Activated CD8-positive, alpha-beta T cell treated with anti-CD3 and anti-CD28 coated beads, Interleukin-2, amount 10 ng/mL, durations not matched to agents 7 days and 5 days (primary cell): ENCODE results near the gene MCFD2. TPM values are rescaled to one million over a fixed set of nuclear protein-coding genes. Genes with fewer than 3 reads are reported as not detected.
"Not testable (repeated sequence)": the region's sequence is repeated elsewhere in the genome, so short reads cannot be mapped to it uniquely, and the experiment has no call there.

Source experiments
- ATAC-seq: fragments of 150-1000 bp; cut with Tn5 transposase; one replicate; pipeline ENCODE4 v1.10.0; 2021; ENCODE audit warnings: moderate library complexity
- CTCF ChIA-PET: fragments of 350-600 bp; sonication (Branson Sonifier 250); formaldehyde crosslinking; loops from one replicate; lab custom pipeline; 2021; ENCODE audit warnings: antibody characterized with exemption; lab: Charles Lee
- POLR2A ChIA-PET: fragments of 350-600 bp; sonication (Branson Sonifier 250); formaldehyde crosslinking; loops from one replicate; lab custom pipeline; 2021; ENCODE audit warnings: antibody characterized with exemption; lab: Charles Lee
- DNase-seq: peaks from one replicate; pipeline ENCODE4 v3.0.0-alpha.2; 2020
- H3K27ac Mint-ChIP-seq: one replicate; pipeline ENCODE4 v1.8.0; 2021; ENCODE audit warnings: mild to moderate bottlenecking, mixed read lengths
- H3K27me3 Mint-ChIP-seq: one replicate; pipeline ENCODE4 v1.8.0; 2021; ENCODE audit warnings: low read depth, mixed read lengths
- H3K36me3 Mint-ChIP-seq: one replicate; pipeline ENCODE4 v1.8.0; 2021; ENCODE audit warnings: low read depth, mixed read lengths
- H3K4me1 Mint-ChIP-seq: one replicate; pipeline ENCODE4 v1.8.0; 2021; ENCODE audit warnings: low read depth, mixed read lengths
- H3K4me3 Mint-ChIP-seq: one replicate; pipeline ENCODE4 v1.8.0; 2021; ENCODE audit warnings: mild to moderate bottlenecking, mixed read lengths
- H3K9me3 Mint-ChIP-seq: one replicate; pipeline ENCODE4 v1.8.0; 2022; ENCODE audit warnings: mixed read lengths; ENCODE audit not compliant: insufficient read depth
- total RNA-seq, 2 experiments: library from RNA; stranded (reverse); gene quantifications; one replicate each; pipeline ENCODE4 v1.2.3, GENCODE V29; 2021

The MCFD2 gene
- total RNA-seq, 2 experiments from 2014 or later, result 41.7 to 44.3 TPM

- ATAC-seq (peak; percentile 86), DNase-seq (peak; percentile 83)
- Mint-ChIP-seq H3K4me1 (peaks cover 48% of the 10 kb centered on the region), H3K27me3 (no peaks in the 10 kb centered on the region), H3K4me3 (peak overlapping the region; percentile 85), H3K27ac (peak overlapping the region; percentile 37), H3K36me3 (peaks cover 20% of the 10 kb centered on the region), H3K9me3 (no peaks in the 10 kb centered on the region)
- POLR2A ChIA-PET, result interaction anchor here (1.0 kb wide), 1 partner anchor 12 kb away, joined by 4 read pairs; no protein-coding TSS in a partner anchor
- CTCF ChIA-PET, result interaction anchor here (0.8 to 5.3 kb wide), 3 partner anchors 13 to 74 kb away, joined by 3 to 48 read pairs (median 3); no protein-coding TSS in a partner anchor
Observed at GRCh38 chr2:46915811-46916630, 415 bp upstream of the MCFD2 start.

- POLR2A ChIA-PET, result no interaction called here
- Mint-ChIP-seq H3K27me3 (no peaks in the 10 kb centered on the region), H3K4me1 (peaks cover 54% of the 10 kb centered on the region), H3K4me3 (peak overlapping the region; percentile 85), H3K27ac (peak overlapping the region; percentile 81), H3K36me3 (peaks cover 27% of the 10 kb centered on the region), H3K9me3 (no peaks in the 10 kb centered on the region)
- DNase-seq (no peak), ATAC-seq (no peak)
- CTCF ChIA-PET, result interaction anchor here (1.4 kb wide), 1 partner anchor 409 kb away, joined by 4 read pairs; no protein-coding TSS in a partner anchor
Observed at GRCh38 chr2:46914578-46915230, 902 bp downstream of the MCFD2 start.

DNA sequence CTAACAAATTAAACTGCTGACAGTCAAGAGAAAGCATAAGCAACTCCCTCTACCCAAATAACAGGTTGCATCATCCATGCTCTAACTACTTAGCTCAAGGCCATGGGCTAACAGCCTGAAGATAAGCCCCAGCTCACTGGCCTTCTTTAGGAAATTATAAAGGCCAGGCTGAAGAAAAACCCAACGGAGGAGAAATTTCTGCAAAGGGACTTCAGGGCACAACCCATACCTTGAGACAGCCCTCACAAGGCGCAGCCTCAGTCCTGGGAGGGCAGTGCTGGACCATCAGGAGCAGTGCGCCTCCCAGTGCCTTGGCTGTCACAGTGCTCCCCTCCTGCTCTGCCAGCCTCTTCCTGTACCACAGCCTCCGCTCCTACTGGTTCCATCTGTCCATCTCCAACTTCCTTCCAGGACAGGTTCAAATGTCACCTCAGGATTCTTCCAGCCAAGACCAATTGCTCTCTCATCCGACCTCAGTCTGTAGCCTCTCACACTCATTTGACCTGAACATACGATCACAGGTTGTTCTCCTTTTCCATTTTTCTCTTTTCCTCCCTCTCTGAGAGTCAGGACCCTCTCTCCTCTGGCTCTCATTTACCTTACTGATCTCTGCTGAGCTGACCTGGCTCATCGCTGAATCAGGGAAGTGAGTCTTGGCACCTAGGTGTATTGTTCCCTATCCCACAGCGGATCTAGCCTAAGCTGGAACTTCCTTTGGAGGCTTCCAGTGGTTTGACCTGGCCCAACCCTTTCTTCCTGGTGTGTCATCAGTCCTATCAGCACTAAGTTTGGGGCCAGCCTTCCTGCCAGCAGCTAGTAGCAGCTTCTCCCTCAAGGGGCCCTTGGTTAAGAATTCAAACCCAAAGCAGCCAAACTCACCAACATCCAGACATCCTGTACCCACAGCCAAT is 1.9 kb downstream of the MCFD2 start:
- Mint-ChIP-seq H3K27ac (no peak overlapping the region), H3K9me3 (no peaks in the 10 kb centered on the region), H3K36me3 (peaks cover 32% of the 10 kb centered on the region), H3K4me1 (peaks cover 62% of the 10 kb centered on the region), H3K27me3 (no peaks in the 10 kb centered on the region), H3K4me3 (peak overlapping the region; percentile 85)
- no peak for DNase-seq
- POLR2A ChIA-PET, result interaction anchor here (0.6 kb wide), 1 partner anchor 260 kb away, joined by 3 read pairs; no protein-coding TSS in a partner anchor
- no peak for ATAC-seq
- CTCF ChIA-PET, result interaction anchor here (1.4 kb wide), 1 partner anchor 410 kb away, joined by 4 read pairs; no protein-coding TSS in a partner anchor

DNA sequence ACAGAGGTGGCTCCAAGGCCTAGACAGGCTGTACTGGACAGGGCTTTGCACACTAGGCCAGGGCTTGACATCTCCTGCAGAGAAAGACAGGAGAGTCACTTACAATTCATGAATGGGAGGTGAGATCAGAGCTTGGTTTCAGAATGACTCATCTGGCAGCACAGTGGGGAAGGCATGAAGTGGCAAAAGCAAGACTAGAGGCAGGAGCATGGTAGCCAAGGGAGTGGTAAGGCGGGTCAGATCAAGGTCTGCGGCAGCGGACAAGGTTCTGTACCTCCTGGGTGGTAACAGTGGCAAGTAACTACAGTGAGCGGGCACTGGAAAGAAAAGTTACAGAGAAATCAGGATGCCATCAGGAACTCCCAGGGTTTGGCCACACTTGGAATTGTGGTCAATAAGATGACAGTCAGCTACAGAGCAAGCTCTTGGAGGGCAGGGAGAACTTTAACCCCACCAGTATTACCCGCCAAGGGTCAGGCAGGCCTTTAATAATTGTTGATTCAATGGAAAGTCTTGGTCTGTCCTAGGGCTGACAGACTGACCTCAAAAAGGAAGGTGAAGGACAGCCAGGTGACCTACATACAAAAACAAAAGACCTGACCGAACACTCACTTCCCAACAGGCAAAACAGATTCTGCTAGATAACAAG is 5.7 kb downstream of the MCFD2 start:
- Mint-ChIP-seq H3K9me3 (no peaks in the 10 kb centered on the region), H3K4me1 (peaks cover 35% of the 10 kb centered on the region), H3K4me3 (no peak overlapping the region), H3K27ac (peak overlapping the region; percentile 1), H3K27me3 (no peaks in the 10 kb centered on the region), H3K36me3 (peaks cover 57% of the 10 kb centered on the region)
- peak; percentile 64 for DNase-seq
- POLR2A ChIA-PET, result interaction anchor here (1.0 kb wide), 1 partner anchor 32 kb away, joined by 4 read pairs; no protein-coding TSS in a partner anchor
- peak; percentile 90 for ATAC-seq
- CTCF ChIA-PET, result interaction anchor here (1.0 to 1.3 kb wide), 2 partner anchors 9 to 26 kb away, joined by 3 to 8 read pairs; no protein-coding TSS in a partner anchor

DNA sequence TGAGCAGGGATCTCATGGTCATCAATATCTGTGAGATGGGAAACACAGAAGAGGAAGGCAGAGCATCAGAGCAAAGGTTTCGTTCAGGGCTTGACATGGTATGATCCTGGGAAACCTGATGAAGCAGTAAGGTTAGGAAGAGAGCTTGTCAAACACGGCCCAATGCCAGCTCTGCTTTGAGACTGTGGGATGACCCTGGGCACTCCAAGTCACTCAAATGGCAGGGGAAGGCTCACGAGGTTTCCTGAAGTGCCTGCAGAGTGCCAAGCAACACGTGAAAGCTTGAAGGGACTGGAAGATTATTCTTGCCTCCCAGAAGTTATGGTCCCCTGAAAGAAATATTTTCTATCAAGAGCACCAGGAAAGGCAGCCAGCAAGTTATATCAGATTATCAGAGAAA is 6.5 kb downstream of the MCFD2 start:
- Mint-ChIP-seq H3K27me3 (no peaks in the 10 kb centered on the region), H3K4me1 (peaks cover 27% of the 10 kb centered on the region), H3K4me3 (no peak overlapping the region), H3K36me3 (peaks cover 59% of the 10 kb centered on the region), H3K27ac (peak overlapping the region; percentile 58), H3K9me3 (no peaks in the 10 kb centered on the region)
- ChIA-PET POLR2A (interaction anchor here (1.0 kb wide), 1 partner anchor 33 kb away, joined by 4 read pairs; no protein-coding TSS in a partner anchor), CTCF (interaction anchor here (1.0 to 1.4 kb wide), 3 partner anchors 9 to 28 kb away, joined by 3 to 8 read pairs (median 3); no protein-coding TSS in a partner anchor)
- no peak for DNase-seq
- no peak for ATAC-seq

DNA sequence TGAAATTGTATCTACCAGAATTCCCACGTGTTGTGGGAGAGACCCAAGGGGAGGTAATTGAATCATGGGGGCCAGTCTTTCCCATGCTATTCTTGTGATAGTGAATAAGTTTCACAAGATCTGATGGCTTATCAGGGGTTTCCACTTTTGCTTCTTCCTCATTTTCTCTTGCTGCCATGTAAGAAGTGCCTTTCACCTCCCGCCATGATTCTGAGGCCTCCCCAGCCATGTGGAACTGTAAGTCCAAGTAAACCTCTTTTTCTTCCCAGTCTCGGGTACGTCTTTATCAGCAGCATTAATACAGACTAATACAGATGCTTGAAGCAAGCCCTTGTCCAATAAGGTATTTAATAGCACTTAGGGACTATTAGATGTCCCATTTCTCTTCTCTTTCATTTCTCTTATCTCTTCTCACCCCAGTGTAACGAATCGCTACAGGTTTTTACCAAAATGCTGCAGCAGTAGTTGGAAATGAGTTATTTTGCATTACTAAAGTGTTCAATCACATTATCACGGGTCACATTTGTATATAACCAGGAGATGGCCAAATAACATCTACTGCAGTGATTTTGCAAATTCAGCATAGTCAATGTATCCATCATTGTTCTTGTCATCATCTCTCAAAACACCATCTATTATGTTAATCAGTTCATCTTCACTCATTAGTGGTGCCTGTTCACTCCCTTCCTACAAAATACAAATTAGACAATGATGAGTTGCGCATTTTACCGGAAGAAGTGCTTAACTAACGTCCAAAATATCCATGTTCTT is 10.5 kb downstream of the MCFD2 start:
- CTCF ChIA-PET, ATAC-seq, POLR2A ChIA-PET, H3K27ac Mint-ChIP-seq, DNase-seq, H3K9me3 Mint-ChIP-seq, H3K27me3 Mint-ChIP-seq, H3K4me3 Mint-ChIP-seq: not testable (repeated sequence)
- Mint-ChIP-seq H3K4me1 (peaks cover 16% of the 10 kb centered on the region), H3K36me3 (peaks cover 41% of the 10 kb centered on the region)

DNA sequence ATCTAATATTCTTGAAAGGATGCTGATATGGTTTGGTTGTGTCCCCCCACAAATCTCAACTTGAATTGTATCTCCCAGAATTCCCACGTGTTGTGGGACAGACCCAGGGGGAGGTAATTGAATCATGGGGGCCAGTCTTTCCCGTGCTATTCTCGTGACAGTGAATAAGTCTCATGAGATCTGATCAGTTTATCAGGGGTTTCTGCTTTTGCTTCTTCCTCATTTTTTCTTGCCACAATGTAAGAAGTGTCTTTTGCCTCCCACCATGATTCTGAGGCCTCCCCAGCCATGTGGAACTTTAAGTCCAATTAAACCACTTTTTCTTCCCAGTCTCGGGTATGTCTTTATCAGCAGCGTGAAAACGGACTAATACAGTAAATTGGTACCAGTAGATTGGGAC is 12.6 kb downstream of the MCFD2 start:
- H3K27me3 Mint-ChIP-seq, POLR2A ChIA-PET, H3K4me3 Mint-ChIP-seq, DNase-seq, CTCF ChIA-PET, ATAC-seq, H3K9me3 Mint-ChIP-seq, H3K4me1 Mint-ChIP-seq, H3K27ac Mint-ChIP-seq: not testable (repeated sequence)
- peaks cover 27% of the 10 kb centered on the region for H3K36me3 Mint-ChIP-seq

DNA sequence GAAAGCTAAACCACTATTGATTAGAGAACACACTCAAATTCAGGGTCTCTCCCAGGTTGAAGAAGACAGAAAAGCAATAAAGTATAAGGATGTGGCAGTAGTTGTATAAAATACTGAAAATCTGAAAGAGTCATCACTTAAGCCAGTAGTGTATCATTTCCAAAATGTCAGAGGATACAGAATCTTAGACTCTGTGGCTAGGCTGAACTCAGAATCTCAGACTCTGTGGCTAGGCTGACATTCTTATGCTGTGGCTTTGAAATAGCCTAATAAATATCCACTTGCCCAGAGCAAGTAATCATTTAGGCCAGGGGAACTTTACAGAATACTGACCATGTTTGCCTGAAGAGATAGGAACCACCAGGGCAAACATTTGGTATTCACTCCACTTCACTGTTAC is 13.1 kb downstream of the MCFD2 start:
- ChIA-PET POLR2A (no interaction called here), CTCF (no interaction called here)
- no peak for ATAC-seq
- H3K27me3 Mint-ChIP-seq, result no peaks in the 10 kb centered on the region
- H3K9me3 Mint-ChIP-seq, result no peaks in the 10 kb centered on the region
- no peak overlapping the region for H3K4me3 Mint-ChIP-seq
- no peaks in the 10 kb centered on the region for H3K4me1 Mint-ChIP-seq
- DNase-seq, result no peak
- no peak overlapping the region for H3K27ac Mint-ChIP-seq
- H3K36me3 Mint-ChIP-seq, result peaks cover 22% of the 10 kb centered on the region

- H3K4me1 Mint-ChIP-seq, result no peaks in the 10 kb centered on the region
- ChIA-PET POLR2A (no interaction called here), CTCF (no interaction called here)
- DNase-seq (no peak), ATAC-seq (no peak)
- no peak overlapping the region for H3K27ac Mint-ChIP-seq
- H3K36me3 Mint-ChIP-seq, result peaks cover 16% of the 10 kb centered on the region
- H3K4me3 Mint-ChIP-seq, result no peak overlapping the region
- H3K27me3 Mint-ChIP-seq, result no peaks in the 10 kb centered on the region
- no peaks in the 10 kb centered on the region for H3K9me3 Mint-ChIP-seq
Observed at GRCh38 chr2:46901611-46902010, 14.0 kb downstream of the MCFD2 start.

DNA sequence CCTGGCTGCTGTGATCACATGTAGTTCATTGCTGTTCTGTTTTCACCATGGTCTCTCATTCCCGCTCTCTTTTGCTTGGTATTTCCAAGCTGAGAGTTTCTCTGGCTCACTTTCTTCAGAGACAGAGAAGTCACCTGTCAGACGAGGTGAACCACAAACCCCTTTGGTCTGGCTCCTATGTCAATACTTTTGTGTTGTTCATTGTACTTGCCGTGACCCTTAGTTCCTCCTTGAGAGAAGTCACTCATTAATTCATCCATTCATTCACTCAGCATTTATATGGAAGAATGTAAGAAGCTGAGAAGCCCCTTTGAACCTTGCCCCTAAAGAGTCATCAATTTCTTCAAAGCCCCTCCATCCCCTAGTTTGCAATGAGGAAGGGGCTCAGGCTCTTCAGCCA is 15.2 kb downstream of the MCFD2 start:
- ATAC-seq (no peak), DNase-seq (no peak)
- ChIA-PET POLR2A (no interaction called here), CTCF (interaction anchor here (0.7 to 1.0 kb wide), 2 partner anchors 18 to 915 kb away, joined by 3 read pairs; no protein-coding TSS in a partner anchor)
- H3K4me1 Mint-ChIP-seq, result no peaks in the 10 kb centered on the region
- peaks cover 10% of the 10 kb centered on the region for H3K36me3 Mint-ChIP-seq
- H3K4me3 Mint-ChIP-seq, result no peak overlapping the region
- no peaks in the 10 kb centered on the region for H3K9me3 Mint-ChIP-seq
- no peak overlapping the region for H3K27ac Mint-ChIP-seq
- H3K27me3 Mint-ChIP-seq, result no peaks in the 10 kb centered on the region
